ENCODE data around the gene CCDC167.

The CCDC167 gene

GRCh38 chr6:37478827-37479226 lies 20.9 kb downstream of the CCDC167 start:
- Histone ChIP-seq H2AK5ac (ENCODE audit: low read length, severe bottlenecking) (no peak overlapping the region), H3K4me2 (ENCODE audit: low read length, poor library complexity, severe bottlenecking) (no peak overlapping the region), H3K23ac (ENCODE audit: low read length in 2 of 2) (no peak overlapping the region), H3K18ac (ENCODE audit: low read depth in 1 of 2, low read length in 2 of 2) (no peak overlapping the region), H3K9me3 (ENCODE audit: control insufficient read depth, low read length) (no peaks in the 10 kb centered on the region), H3K4me3 (ENCODE audit: insufficient read depth in 1 of 2, low read depth in 1 of 2, low read length in 2 of 2) (no peak overlapping the region), H3K27ac (ENCODE audit: low read length, poor library complexity, severe bottlenecking) (no peak overlapping the region), H3K4me1 (ENCODE audit: control insufficient read depth, insufficient read depth, low read depth, low read length) (peaks cover 4% of the 10 kb centered on the region), H2BK120ac (ENCODE audit: low read depth, low read length) (no peak overlapping the region), H2BK5ac (ENCODE audit: low read depth, low read length, poor library complexity, severe bottlenecking) (no peak overlapping the region), H2BK15ac (ENCODE audit: low read depth, poor library complexity, severe bottlenecking) (no peak overlapping the region), H3K27me3 (ENCODE audit: control insufficient read depth in 1 of 2, insufficient read depth in 1 of 2, low read length in 2 of 2) (no peaks in the 10 kb centered on the region), H3K9ac (ENCODE audit: low read length) (no peak overlapping the region), H3K14ac (ENCODE audit: low read length in 2 of 2) (no peak overlapping the region), H3K4ac (ENCODE audit: low read depth in 1 of 2, low read length in 2 of 2) (no peak overlapping the region), H4K91ac (ENCODE audit: low read length) (no peak overlapping the region), H3K36me3 (ENCODE audit: control insufficient read depth in 1 of 2, insufficient read depth in 2 of 2, low read depth in 1 of 2, low read length in 2 of 2) (peaks cover 87 to 91% of the 10 kb centered on the region in 2 experiments), H3K79me1 (replicated peaks; ENCODE audit: low read length, poor library complexity, severe bottlenecking) (peaks cover 2% of the 10 kb centered on the region), H2AFZ (ENCODE audit: low read depth, low read length) (no peak overlapping the region), H4K8ac (ENCODE audit: low read length) (no peak overlapping the region), H2BK12ac (ENCODE audit: low read length in 2 of 2) (no peak overlapping the region)
- DNase-seq, result no peak
- WGBS, result 98% methylated on average over 7 of the region's 7 CpGs

DNA sequence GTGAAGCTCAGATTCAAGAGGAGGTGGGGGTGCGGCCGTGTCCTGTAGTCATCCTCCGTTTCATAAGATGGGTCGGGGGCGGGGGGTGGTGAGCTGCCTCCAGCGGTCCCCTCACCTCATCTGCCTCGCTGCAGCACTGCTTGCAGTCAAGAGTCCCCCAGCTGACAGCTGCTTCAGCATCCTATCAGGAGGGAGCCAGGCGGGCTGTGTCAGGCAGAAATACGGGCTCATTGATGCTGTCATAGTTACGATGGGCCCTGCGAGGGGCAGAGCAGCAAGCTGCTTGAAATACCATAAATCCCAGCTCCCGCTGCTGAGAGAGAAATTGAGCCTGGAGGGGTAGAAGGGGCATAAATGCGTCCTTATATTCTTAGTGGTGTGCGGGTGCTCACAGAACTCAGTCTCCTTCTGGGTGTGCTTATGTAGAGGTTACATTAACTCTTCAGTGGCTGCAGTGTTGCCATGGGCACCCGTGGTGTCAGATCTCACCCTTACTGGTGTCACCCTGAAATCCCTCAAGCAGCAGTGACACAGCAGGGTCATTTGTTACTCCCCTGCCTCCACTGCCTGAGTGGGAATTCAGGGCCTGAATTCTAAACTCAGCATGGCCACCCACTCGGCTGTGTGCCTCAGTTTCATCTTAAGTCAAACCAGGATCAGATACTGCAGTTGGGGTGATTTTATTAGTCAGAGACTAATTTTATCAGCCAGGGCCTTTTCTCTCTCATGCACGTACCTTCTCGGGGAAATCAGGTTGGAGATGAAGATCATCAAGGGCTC lies 21.8 kb downstream of the CCDC167 start:
- H3K14ac ChIP-seq (ENCODE audit: low read length in 2 of 2), result no peak overlapping the region

DNA sequence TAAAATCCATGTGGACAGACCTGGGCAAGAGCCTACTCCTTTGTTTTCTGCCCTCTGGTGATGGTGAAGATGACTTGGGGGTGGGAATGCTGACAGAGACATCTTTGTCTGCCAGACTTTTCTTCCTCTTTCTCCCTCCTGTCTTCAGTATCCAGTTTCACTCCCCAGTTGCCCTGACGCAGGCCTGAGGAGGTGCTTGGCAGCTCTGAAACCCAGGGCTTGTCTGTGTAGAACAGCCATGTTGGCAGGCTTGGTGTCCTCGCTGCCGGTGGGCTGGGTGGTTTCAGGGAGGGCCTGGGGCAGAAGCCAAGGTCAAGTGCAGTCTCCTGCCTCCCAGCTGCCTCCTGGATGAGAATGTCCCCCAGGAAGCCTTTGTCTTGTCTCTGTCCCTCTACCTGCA lies 22.5 kb downstream of the CCDC167 start:
- no peak for DNase-seq
- Histone ChIP-seq H3K18ac (ENCODE audit: low read depth in 1 of 2, low read length in 2 of 2) (no peak overlapping the region), H3K36me3 (ENCODE audit: control insufficient read depth in 1 of 2, insufficient read depth in 2 of 2, low read depth in 1 of 2, low read length in 2 of 2) (peaks cover 87 to 88% of the 10 kb centered on the region in 2 experiments), H3K4me1 (ENCODE audit: control insufficient read depth, insufficient read depth, low read depth, low read length) (peaks cover 4% of the 10 kb centered on the region), H4K8ac (ENCODE audit: low read length) (no peak overlapping the region), H3K23ac (ENCODE audit: low read length in 2 of 2) (no peak overlapping the region), H3K4me2 (ENCODE audit: low read length, poor library complexity, severe bottlenecking) (no peak overlapping the region), H3K9ac (ENCODE audit: low read length) (no peak overlapping the region), H2BK5ac (ENCODE audit: low read depth, low read length, poor library complexity, severe bottlenecking) (no peak overlapping the region), H2BK15ac (ENCODE audit: low read depth, poor library complexity, severe bottlenecking) (no peak overlapping the region), H2BK12ac (ENCODE audit: low read length in 2 of 2) (no peak overlapping the region), H4K91ac (ENCODE audit: low read length) (no peak overlapping the region), H3K9me3 (ENCODE audit: control insufficient read depth, low read length) (no peaks in the 10 kb centered on the region), H3K14ac (ENCODE audit: low read length in 2 of 2) (no peak overlapping the region), H2AK5ac (ENCODE audit: low read length, severe bottlenecking) (no peak overlapping the region), H3K4ac (ENCODE audit: low read depth in 1 of 2, low read length in 2 of 2) (no peak overlapping the region), H3K27ac (ENCODE audit: low read length, poor library complexity, severe bottlenecking) (no peak overlapping the region), H2AFZ (ENCODE audit: low read depth, low read length) (no peak overlapping the region), H3K27me3 (ENCODE audit: control insufficient read depth in 1 of 2, insufficient read depth in 1 of 2, low read length in 2 of 2) (no peaks in the 10 kb centered on the region), H3K4me3 (ENCODE audit: insufficient read depth in 1 of 2, low read depth in 1 of 2, low read length in 2 of 2) (no peak overlapping the region), H2BK120ac (ENCODE audit: low read depth, low read length) (no peak overlapping the region), H3K79me1 (replicated peaks; ENCODE audit: low read length, poor library complexity, severe bottlenecking) (peaks cover 2% of the 10 kb centered on the region)
- WGBS, result 93% methylated on average over 3 of the region's 3 CpGs

More for the DNA sequence above, 21.8 kb downstream of the CCDC167 start:
- Histone ChIP-seq H3K4ac (ENCODE audit: low read depth in 1 of 2, low read length in 2 of 2) (no peak overlapping the region), H3K27me3 (ENCODE audit: control insufficient read depth in 1 of 2, insufficient read depth in 1 of 2, low read length in 2 of 2) (no peaks in the 10 kb centered on the region), H3K9ac (ENCODE audit: low read length) (no peak overlapping the region), H3K79me1 (replicated peaks; ENCODE audit: low read length, poor library complexity, severe bottlenecking) (peaks cover 2% of the 10 kb centered on the region), H2AK5ac (ENCODE audit: low read length, severe bottlenecking) (no peak overlapping the region), H3K18ac (ENCODE audit: low read depth in 1 of 2, low read length in 2 of 2) (no peak overlapping the region), H3K36me3 (ENCODE audit: control insufficient read depth in 1 of 2, insufficient read depth in 2 of 2, low read depth in 1 of 2, low read length in 2 of 2) (peaks cover 87 to 88% of the 10 kb centered on the region in 2 experiments), H3K4me1 (ENCODE audit: control insufficient read depth, insufficient read depth, low read depth, low read length) (peaks cover 4% of the 10 kb centered on the region), H3K27ac (ENCODE audit: low read length, poor library complexity, severe bottlenecking) (no peak overlapping the region), H3K23ac (ENCODE audit: low read length in 2 of 2) (no peak overlapping the region), H3K4me3 (ENCODE audit: insufficient read depth in 1 of 2, low read depth in 1 of 2, low read length in 2 of 2) (no peak overlapping the region), H3K4me2 (ENCODE audit: low read length, poor library complexity, severe bottlenecking) (no peak overlapping the region), H4K91ac (ENCODE audit: low read length) (no peak overlapping the region), H2BK15ac (ENCODE audit: low read depth, poor library complexity, severe bottlenecking) (no peak overlapping the region), H2BK5ac (ENCODE audit: low read depth, low read length, poor library complexity, severe bottlenecking) (no peak overlapping the region), H4K8ac (ENCODE audit: low read length) (no peak overlapping the region), H2BK12ac (ENCODE audit: low read length in 2 of 2) (no peak overlapping the region), H3K9me3 (ENCODE audit: control insufficient read depth, low read length) (no peaks in the 10 kb centered on the region), H2AFZ (ENCODE audit: low read depth, low read length) (no peak overlapping the region), H2BK120ac (ENCODE audit: low read depth, low read length) (no peak overlapping the region)
- no peak for DNase-seq
- WGBS, result 92% methylated on average over 18 of the region's 18 CpGs

DNA sequence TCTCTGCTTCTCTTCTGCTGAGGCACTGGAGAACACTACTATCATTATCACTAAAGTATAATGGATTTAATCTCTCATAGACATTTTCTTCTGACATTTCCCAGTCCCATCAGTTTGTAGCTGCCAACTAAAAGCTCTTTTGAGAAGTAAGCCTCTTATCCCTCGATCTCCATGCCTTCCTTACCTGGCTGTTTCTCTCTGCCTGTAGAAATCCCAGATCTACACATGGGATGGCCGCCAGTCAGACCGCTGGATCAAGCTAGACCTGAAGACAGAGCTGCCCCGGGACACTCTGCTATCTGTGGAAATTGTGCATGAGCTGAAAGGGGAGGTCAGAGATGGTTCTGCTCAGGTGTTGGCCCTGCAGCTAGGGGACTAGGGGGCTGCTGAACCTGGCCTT lies 25.4 kb downstream of the CCDC167 start:
- no peak overlapping the region for H2BK12ac ChIP-seq (ENCODE audit: low read length in 2 of 2)
- H3K9ac ChIP-seq (ENCODE audit: low read length), result no peak overlapping the region
- no peaks in the 10 kb centered on the region for H3K27me3 ChIP-seq (ENCODE audit: control insufficient read depth in 1 of 2, insufficient read depth in 1 of 2, low read length in 2 of 2)
- no peak overlapping the region for H3K23ac ChIP-seq (ENCODE audit: low read length in 2 of 2)
- H3K18ac ChIP-seq (ENCODE audit: low read depth in 1 of 2, low read length in 2 of 2), result no peak overlapping the region
- no peak overlapping the region for H2BK15ac ChIP-seq (ENCODE audit: low read depth, poor library complexity, severe bottlenecking)
- H3K9me3 ChIP-seq (ENCODE audit: control insufficient read depth, low read length), result no peaks in the 10 kb centered on the region
- H3K36me3 ChIP-seq (ENCODE audit: control insufficient read depth in 1 of 2, insufficient read depth in 2 of 2, low read depth in 1 of 2, low read length in 2 of 2), result peaks cover 72 to 84% of the 10 kb centered on the region in 2 experiments
- H3K27ac ChIP-seq (ENCODE audit: low read length, poor library complexity, severe bottlenecking), result no peak overlapping the region
- H2BK5ac ChIP-seq (ENCODE audit: low read depth, low read length, poor library complexity, severe bottlenecking), result no peak overlapping the region
- H3K4me1 ChIP-seq (ENCODE audit: control insufficient read depth, insufficient read depth, low read depth, low read length), result no peaks in the 10 kb centered on the region
- no peak overlapping the region for H3K4me3 ChIP-seq (ENCODE audit: insufficient read depth in 1 of 2, low read depth in 1 of 2, low read length in 2 of 2)
- DNase-seq, result no peak
- H2AFZ ChIP-seq (ENCODE audit: low read depth, low read length), result no peak overlapping the region
- no peak overlapping the region for H2BK120ac ChIP-seq (ENCODE audit: low read depth, low read length)
- H4K91ac ChIP-seq (ENCODE audit: low read length), result no peak overlapping the region
- no peak overlapping the region for H3K14ac ChIP-seq (ENCODE audit: low read length in 2 of 2)
- WGBS, result 99% methylated on average over 4 of the region's 4 CpGs
- H3K4ac ChIP-seq (ENCODE audit: low read depth in 1 of 2, low read length in 2 of 2), result no peak overlapping the region
- no peak overlapping the region for H2AK5ac ChIP-seq (ENCODE audit: low read length, severe bottlenecking)
- H4K8ac ChIP-seq (ENCODE audit: low read length), result no peak overlapping the region
- H3K79me1 ChIP-seq (replicated peaks; ENCODE audit: low read length, poor library complexity, severe bottlenecking), result peaks cover 4% of the 10 kb centered on the region
- H3K4me2 ChIP-seq (ENCODE audit: low read length, poor library complexity, severe bottlenecking), result no peak overlapping the region
